Measurements from ENCODE around the gene PDK2.

Gene PDK2

GRCh38 chr17:50135316-50136095 is 40.4 kb downstream of the PDK2 start:
- no peak for DNase-seq (ENCODE audit: low read depth in 2 of 2)

- DNase-seq (ENCODE audit: low read depth in 2 of 2): no peak
Observed at GRCh38 chr17:50136096-50136687, 41.0 kb downstream of the PDK2 start.

DNA sequence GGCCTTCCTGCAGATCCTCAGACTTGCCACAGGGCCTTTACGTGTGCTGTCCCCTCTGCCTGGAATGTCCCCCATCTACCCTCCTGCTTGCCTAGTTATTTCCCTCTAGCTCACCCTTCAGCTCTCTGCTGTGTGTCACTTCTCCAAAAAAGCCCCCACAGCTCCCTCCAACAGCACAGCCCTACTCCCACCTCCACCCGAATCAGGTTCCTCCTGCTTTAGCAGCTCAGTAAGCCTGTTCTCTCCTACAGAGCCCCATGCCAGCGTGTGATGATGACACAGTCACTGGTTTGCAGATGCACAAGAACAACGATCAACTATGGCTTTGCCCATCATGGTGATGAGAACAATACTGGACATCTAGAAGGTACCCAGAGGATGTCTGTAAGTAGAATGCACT is 41.9 kb downstream of the PDK2 start:
- no peak for DNase-seq (ENCODE audit: low read depth in 2 of 2)

DNA sequence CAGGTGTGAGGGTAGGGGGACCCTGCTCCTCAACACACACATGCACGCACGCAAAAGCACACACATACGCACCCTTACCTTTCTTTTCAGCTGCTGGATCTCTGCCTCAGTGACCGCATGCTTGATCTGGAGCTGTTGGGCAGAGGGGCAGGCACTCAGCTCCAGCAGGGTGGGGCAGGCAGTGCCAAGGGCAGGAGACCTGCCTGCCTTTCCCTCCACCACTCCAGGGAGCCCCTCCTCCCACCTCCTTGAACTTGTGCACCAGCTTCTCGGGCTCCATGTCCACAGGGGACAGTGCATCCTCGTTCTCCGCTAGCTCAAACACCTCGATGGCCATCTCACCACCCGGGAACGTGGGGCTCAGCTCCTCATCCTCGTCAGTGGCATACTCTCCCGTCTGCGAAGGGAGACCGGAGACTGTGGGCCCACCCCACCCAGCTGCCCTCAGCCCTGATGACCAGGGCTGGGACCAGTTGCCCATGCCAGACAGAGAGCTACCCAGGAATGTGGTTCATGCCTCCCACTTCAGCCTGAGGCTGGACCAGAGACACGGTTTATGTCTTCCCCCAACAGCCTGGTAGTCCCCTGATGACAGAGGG is 44.1 kb downstream of the PDK2 start:
- no peak for DNase-seq (ENCODE audit: low read depth in 2 of 2)

GRCh38 chr17:50139950-50140885 is 45.1 kb downstream of the PDK2 start:
- peak; percentile 50 to 68 for DNase-seq (ENCODE audit: low read depth in 2 of 2)

DNA sequence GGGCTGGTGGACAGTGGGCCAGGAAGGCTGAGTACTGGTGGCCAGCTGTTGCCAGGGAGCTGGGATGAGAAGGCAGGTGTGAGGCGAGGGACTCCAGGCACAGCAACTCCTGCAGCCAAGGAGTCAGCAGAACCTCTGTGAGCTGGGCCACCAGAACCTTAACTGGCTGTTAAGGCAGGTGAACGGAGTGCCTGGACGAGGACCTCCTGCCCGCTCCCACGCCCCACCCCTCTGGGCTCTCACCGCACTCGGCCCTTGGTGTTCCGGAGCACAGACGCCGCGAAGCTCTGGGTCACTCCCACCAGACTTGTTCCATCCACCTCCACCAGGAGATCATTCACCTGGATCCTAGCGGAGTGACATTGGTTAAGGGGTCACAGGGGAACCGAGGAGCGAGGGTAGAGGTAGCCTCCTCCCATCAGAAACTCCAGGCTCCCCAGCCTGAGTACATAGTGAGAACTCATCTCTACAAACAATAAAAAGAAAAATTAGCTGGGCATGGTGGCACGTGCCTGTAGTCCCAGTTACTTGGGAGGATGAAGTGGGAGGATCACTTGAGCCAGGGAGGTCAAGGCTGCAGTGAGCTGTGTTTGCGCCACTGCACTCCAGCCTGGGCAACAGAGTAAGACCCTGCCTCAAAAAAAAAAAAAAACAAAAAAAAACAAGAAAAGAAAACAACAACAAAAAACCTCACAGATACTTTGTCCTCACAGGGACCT is 46.0 kb downstream of the PDK2 start:
- no peak for DNase-seq (ENCODE audit: low read depth in 2 of 2)

DNA sequence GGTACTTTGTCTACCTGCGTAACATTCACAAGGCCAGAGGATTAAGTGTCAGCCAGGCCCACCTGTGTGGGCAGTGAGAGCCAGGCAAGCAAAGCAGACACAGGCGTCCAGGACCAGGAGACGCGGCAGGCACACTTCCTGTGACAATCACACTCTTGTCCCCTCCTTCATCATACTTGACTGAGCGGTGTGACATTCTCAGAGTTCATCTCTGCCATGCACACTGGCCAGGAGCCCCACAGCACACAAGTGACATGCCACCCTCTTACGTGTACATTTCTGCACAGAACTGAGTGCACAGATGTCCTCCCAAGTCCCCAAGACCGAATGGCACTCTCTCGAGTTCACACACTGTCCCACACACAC is 46.6 kb downstream of the PDK2 start:
- no peak for DNase-seq (ENCODE audit: low read depth in 2 of 2)

DNA sequence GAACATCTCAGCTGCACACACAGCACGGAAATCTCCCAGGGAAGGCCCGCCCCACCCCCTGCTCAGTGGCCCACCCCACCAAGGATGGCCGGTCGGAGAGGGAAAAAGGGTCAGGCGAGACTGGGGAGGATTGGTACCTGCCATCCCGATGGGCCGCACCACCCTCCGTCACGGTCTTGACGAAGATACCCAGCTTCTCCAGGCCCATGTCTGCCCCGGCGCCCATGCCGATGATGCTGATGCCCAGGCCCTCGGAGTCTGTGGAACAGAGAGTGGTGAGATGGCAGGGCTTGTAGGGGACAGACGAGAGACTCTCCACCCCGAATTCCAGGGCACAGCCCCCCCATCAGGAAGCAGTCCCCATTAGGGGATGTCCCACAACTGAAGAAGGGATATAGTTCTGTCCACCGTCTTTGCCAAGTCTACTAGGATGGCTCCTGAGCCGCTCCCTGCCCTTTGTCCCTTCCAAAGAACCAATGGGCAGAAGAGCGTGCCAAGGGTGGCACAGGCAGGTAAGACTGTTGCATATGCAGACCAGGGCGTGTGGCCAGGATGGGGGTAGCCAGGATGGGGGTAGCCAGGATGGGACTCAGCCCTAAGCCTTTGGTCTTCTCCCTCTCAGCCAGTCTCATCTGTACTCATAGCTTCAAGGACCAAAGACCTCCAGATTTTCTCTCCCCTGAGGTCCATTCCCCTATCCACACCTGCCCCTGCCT is 48.5 kb downstream of the PDK2 start:
- DNase-seq (ENCODE audit: low read depth in 2 of 2): no peak

GRCh38 chr17:50144355-50144754 is 49.2 kb downstream of the PDK2 start:
- no peak for DNase-seq (ENCODE audit: low read depth in 2 of 2)

DNA sequence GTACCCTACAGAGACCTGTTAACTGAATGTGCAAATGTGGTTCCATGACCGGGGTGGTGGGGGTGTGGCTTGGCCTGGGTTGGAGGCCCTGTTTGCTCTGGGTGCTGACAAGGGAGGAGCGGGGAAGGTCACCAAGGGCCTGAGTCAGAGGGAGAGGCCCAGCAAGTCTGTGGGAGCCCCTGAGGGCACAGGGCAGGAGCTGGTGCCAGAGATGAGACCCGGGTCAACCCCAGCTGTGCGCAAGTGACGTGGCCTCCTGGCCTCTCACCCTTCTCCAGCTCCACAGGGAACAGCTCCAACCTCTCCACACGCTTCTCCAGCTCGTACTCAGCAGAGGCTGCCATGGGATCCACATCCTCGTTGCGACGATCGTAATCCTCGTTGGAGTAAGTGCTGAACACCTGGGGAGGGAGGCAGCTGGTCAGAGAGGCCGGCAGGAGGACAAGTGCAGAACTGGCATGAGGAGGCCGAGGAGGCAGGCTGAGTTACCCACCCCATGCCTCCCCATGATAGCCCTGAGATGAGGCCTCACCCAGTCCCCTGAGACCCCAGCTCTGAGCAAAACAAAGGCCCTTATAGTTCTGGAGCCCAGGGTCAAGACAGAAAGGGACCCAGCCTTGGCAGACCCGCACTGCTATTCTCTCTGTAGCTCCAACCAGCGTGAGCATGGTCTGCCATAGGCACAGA is 49.8 kb downstream of the PDK2 start:
- DNase-seq (ENCODE audit: low read depth in 2 of 2): no peak

DNA sequence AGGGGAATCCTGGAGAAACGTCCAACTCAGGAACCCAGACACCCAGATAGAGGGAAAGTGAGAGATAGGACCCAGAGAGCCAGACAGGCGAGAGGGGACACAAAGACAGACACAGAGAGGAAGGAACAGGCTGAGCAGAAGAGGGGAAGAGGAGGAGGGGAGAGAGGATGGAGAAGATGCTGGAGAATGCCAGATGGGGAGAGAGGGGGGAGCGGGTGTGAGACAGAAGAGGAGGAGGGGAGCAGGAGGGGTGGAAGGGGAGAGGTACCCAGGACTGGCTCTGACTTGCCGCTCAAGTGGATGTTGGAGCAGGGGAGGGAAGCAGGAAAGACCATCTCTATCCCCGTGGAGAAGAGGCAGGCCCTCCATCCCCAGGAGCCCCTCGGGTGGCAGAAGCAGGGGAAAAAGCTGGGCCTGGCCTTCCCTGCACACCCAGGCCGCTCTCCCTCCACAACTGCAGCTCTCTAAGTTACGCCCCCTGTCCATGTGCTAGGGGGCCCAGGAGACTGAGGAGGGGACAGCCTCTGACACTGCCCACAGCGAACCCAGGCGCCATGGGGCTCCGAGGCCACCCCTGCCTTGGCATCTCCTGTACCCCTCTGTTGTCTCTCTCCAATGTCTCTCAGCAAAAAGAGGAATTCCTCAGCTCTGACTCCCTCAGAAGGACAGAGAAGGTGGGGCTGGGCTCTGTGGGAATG is 50.5 kb downstream of the PDK2 start:
- DNase-seq (ENCODE audit: low read depth in 2 of 2): no peak

DNA sequence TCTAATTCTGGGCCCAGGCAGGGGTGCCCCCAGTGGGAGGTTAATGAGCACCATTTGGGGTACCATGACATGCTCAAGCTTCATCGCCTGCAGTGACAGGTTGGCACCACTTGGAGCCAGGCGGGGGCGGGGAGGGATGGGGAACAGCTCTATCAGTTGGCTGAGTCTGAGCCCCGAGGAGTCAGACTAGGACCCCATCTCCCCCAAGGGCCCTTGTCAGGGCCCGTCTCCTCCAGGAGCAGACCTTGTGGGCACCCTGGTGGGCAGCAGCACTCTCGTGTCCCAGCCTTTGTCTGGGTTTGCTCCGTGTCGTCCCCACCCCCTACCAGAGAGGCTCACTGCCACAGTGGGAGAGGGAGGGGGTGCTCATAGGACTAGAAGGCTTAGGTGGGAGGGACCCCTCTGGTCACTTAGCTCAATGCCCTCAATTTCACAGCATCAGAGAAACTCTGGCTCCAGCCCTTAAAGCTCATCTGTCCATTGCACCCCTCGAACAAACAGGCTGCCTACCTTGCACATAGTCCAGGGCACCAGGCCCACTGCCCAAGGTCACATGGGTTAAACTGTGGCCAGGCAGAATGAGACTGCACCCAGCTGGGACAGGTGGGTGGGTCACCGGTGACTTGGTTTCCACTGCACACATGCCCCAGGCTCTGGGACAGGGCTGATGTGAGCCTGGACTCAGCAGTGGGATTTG is 51.2 kb downstream of the PDK2 start:
- no peak for DNase-seq (ENCODE audit: low read depth in 2 of 2)

DNA sequence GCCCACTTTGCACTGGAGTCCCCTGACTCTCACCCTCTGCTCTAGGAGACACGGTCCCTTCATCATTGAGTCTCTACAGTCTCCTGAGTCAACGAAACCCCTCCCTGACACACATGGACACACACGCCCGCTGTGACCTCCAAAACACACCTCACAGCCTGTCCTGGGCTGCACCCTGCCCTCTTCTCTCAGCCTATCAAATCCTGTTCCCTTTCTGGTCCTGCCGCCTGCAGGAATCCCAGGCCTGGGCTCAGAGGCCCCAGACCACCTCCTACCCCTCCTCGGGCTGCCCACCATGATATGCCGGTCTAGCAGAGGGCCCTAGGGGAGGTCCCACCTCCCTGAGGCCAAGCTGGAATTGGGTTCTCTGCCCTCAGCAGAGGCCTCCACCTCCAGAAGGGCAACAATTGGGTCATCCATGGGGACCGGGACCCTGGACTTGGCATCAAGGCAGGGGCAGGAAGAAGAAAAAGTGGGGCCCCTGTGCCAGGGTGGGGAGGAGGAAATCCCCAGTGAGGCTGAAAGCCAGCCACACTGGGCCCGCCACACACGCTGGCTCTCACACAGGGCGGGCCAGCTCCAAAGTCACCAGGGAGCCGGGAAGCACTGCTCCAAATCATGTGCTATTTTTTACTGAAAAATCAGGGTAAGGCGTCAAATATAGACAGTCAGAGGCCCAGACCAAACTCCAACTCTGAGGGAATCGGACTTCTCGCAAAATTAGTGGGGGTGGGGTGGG is 51.9 kb downstream of the PDK2 start:
- no peak for DNase-seq (ENCODE audit: low read depth in 2 of 2)

DNA sequence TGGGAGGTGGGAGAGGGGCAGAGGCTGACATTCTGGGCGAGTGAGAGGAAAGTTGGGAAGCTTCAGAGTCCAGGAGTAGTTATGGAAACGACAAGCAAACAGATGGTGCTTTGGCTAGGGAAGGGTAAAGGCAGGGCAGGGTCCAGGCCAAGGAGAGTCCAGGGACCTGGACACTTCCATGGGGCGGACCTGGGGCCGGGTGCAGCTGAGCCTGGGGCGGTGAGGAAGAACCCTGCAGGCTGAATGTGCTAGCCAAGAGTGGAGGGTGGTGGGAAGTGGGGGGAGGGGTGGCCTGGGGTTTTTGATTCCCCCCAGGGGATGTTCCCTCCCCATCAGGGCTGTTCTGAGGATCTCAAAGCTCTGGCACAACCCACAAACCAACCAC is 52.7 kb downstream of the PDK2 start:
- no peak for DNase-seq (ENCODE audit: low read depth in 2 of 2)

- peak in 1 of 2 donors; percentile 83 for DNase-seq (ENCODE audit: low read depth in 2 of 2)
Observed at GRCh38 chr17:50148226-50149090, 53.3 kb downstream of the PDK2 start.

- DNase-seq (ENCODE audit: low read depth in 2 of 2): no peak
Observed at GRCh38 chr17:50149091-50149416, 53.9 kb downstream of the PDK2 start.
